MM.1S (cell line): ENCODE results near the gene ANP32A.

ENCODE experiments used
- DNase-seq: peaks from one replicate; pipeline ENCODE4 v3.0.0-alpha.2; 2015
- H2AFZ ChIP-seq: fragments of 300-600 bp; sonication (generic); 2 replicates; pipeline ENCODE4 v1.6.0; 2016; ENCODE audit warnings: antibody characterized with exemption, low read length
- H3F3A ChIP-seq: fragments of 300-600 bp; sonication (generic); 2 replicates; pipeline ENCODE4 v1.6.1; 2016; ENCODE audit warnings: mild to moderate bottlenecking, antibody characterized with exemption, low read length, moderate library complexity, mixed read lengths; ENCODE audit not compliant: insufficient read depth
- H3K27ac ChIP-seq: fragments of 300-600 bp; sonication (generic); 2 replicates; pipeline ENCODE4 v1.5.1; 2016; ENCODE audit warnings: mild to moderate bottlenecking, low read length
- H3K27me3 ChIP-seq: fragments of 300-600 bp; sonication (generic); replicated peaks from 2 replicates; pipeline ENCODE4 v1.6.0; 2016; ENCODE audit warnings: low read length; ENCODE audit not compliant: insufficient read depth
- H3K36me3 ChIP-seq: fragments of 300-600 bp; sonication (generic); replicated peaks from 2 replicates; pipeline ENCODE4 v1.6.1; 2016; ENCODE audit warnings: mild to moderate bottlenecking, low read length, mixed read lengths; ENCODE audit not compliant: insufficient read depth
- H3K4me1 ChIP-seq: fragments of 300-600 bp; sonication (generic); 2 replicates; pipeline ENCODE4 v1.6.1; 2016; ENCODE audit warnings: low read length, mixed read lengths
- H3K4me2 ChIP-seq: fragments of 300-600 bp; sonication (generic); 2 replicates; pipeline ENCODE4 v1.6.0; 2016; ENCODE audit warnings: low read depth, low read length
- H3K4me3 ChIP-seq: fragments of 300-600 bp; sonication (generic); 2 replicates; pipeline ENCODE4 v1.5.1; 2016; ENCODE audit warnings: low read length, mixed read lengths
- H3K79me2 ChIP-seq: fragments of 300-600 bp; sonication (generic); 2 replicates; pipeline ENCODE4 v1.6.1; 2016; ENCODE audit warnings: mixed run types, low read length, mixed read lengths
- H3K9ac ChIP-seq: fragments of 300-600 bp; sonication (generic); 2 replicates; pipeline ENCODE4 v1.6.1; 2016; ENCODE audit warnings: low read length, mixed read lengths
- H3K9me2 ChIP-seq: fragments of 300-600 bp; sonication (generic); replicated peaks from 2 replicates; pipeline ENCODE4 v1.6.1; 2016; ENCODE audit warnings: mild to moderate bottlenecking, low read length, mixed read lengths; ENCODE audit not compliant: insufficient read depth
- H3K9me3 ChIP-seq: fragments of 300-600 bp; sonication (generic); replicated peaks from 2 replicates; pipeline ENCODE4 v1.6.1; 2016; ENCODE audit warnings: mild to moderate bottlenecking, low read length, mixed read lengths; ENCODE audit not compliant: insufficient read depth
- H4K20me1 ChIP-seq: fragments of 300-600 bp; sonication (generic); 2 replicates; pipeline ENCODE4 v1.6.1; 2016; ENCODE audit warnings: mild to moderate bottlenecking, low read length, moderate library complexity, mixed read lengths; ENCODE audit not compliant: insufficient read depth
- EZH2 ChIP-seq: fragments of 300-600 bp; sonication (generic); optimal IDR thresholded peaks from 2 replicates; pipeline ENCODE3; 2017; ENCODE audit warnings: low read depth, mild to moderate bottlenecking, antibody characterized with exemption, low read length, mixed read lengths
- EZH2phosphoT487 ChIP-seq: fragments of 300-600 bp; sonication (generic); IDR thresholded peaks from 2 replicates; pipeline ENCODE4 v1.6.1; 2018; ENCODE audit warnings: antibody characterized with exemption, low read length
- TF ChIP-seq, protein P1 (sequence below): fragments of 300-600 bp; sonication (generic); IDR thresholded peaks from 2 replicates; pipeline ENCODE4 v1.5.1; 2016; ENCODE audit warnings: antibody characterized with exemption, low read length, mixed read lengths

ANP32A gene

DNA sequence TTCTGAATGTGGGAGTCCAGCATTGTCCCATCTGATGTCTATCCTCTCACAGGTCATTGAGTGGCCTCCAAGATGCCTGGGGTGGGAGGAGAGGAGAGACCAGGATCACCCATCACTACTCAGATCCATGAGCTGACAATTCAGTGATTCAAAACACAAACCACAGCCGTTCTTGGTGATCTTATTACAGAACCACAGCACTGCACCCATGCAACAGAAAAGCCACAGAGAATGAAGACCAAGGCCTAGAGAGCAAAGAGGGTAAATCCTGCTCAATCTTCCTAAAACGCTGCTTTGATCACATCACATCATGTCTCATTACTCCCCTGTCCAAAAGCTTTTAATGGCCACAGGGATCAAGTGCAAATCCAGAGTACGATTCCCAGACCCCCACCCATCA is 23.5 kb downstream of the ANP32A start:
- Histone ChIP-seq H3K4me2 (no peak overlapping the region), H3K36me3 (peaks cover 5% of the 10 kb centered on the region; the same call in 1 of the 2 replicates), H4K20me1 (peaks cover 41% of the 10 kb centered on the region)

DNA sequence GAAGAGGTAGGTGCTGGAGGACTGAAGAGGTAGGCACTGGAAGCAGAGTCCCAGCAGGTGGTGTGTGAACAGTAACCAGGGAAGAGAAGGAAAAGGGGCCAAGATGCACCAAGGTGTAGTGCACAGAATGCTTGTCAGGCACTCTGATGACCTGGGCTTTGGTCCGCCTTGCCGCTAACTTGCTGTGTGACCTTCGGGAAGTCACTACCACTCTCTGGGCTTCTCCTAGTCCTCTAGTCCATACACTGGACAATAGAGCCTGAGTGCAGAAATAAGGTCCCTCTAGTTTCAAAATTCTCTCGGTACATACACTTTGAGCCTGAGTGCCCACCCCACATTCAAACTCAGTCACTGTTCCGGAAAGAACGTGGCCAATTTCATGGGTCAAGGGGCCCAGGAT is 24.1 kb downstream of the ANP32A start:
- H3K4me3 ChIP-seq: no peak overlapping the region
- H2AFZ ChIP-seq: no peak overlapping the region
- H4K20me1 ChIP-seq: peaks cover 35% of the 10 kb centered on the region
- H3K27me3 ChIP-seq: no peaks in the 10 kb centered on the region
- H3K9me2 ChIP-seq: no peaks in the 10 kb centered on the region
- peaks cover 99% of the 10 kb centered on the region for H3K79me2 ChIP-seq
- H3K4me1 ChIP-seq: peaks cover 58% of the 10 kb centered on the region
- H3K27ac ChIP-seq: peak overlapping the region; percentile 69; the same call in 1 of the 2 replicates
- no peak overlapping the region for H3K9ac ChIP-seq
- peaks cover 5% of the 10 kb centered on the region; the same call in 1 of the 2 replicates for H3K36me3 ChIP-seq
- no peak for DNase-seq
- H3K4me2 ChIP-seq: no peak overlapping the region
- peaks cover 29% of the 10 kb centered on the region for H3F3A ChIP-seq
- no peaks in the 10 kb centered on the region for H3K9me3 ChIP-seq
- no peak for TF ChIP-seq EZH2phosphoT487
- no peak for TF ChIP-seq EZH2
- TF ChIP-seq, protein P1, sequence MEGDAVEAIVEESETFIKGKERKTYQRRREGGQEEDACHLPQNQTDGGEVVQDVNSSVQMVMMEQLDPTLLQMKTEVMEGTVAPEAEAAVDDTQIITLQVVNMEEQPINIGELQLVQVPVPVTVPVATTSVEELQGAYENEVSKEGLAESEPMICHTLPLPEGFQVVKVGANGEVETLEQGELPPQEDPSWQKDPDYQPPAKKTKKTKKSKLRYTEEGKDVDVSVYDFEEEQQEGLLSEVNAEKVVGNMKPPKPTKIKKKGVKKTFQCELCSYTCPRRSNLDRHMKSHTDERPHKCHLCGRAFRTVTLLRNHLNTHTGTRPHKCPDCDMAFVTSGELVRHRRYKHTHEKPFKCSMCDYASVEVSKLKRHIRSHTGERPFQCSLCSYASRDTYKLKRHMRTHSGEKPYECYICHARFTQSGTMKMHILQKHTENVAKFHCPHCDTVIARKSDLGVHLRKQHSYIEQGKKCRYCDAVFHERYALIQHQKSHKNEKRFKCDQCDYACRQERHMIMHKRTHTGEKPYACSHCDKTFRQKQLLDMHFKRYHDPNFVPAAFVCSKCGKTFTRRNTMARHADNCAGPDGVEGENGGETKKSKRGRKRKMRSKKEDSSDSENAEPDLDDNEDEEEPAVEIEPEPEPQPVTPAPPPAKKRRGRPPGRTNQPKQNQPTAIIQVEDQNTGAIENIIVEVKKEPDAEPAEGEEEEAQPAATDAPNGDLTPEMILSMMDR: no peak

More for the DNA sequence above, 23.5 kb downstream of the ANP32A start:
- TF ChIP-seq EZH2 (no peak), EZH2phosphoT487 (no peak)
- TF ChIP-seq, protein P1: no peak
- no peak overlapping the region for H3K9ac ChIP-seq
- no peak overlapping the region for H2AFZ ChIP-seq
- H3K4me3 ChIP-seq: no peak overlapping the region
- H3K4me1 ChIP-seq: peaks cover 52% of the 10 kb centered on the region
- peaks cover 23% of the 10 kb centered on the region for H3F3A ChIP-seq
- no peaks in the 10 kb centered on the region for H3K9me2 ChIP-seq
- no peaks in the 10 kb centered on the region for H3K27me3 ChIP-seq
- H3K27ac ChIP-seq: peak overlapping the region; percentile 9; the same call in 1 of the 2 replicates
- H3K9me3 ChIP-seq: no peaks in the 10 kb centered on the region
- peaks cover 99% of the 10 kb centered on the region for H3K79me2 ChIP-seq
- no peak for DNase-seq

- Histone ChIP-seq H3K27ac (peak overlapping the region; percentile 69; the same call in 1 of the 2 replicates), H3K4me2 (peak overlapping the region; percentile 14; the same call in 1 of the 2 replicates), H3K9me2 (no peaks in the 10 kb centered on the region), H3K79me2 (peaks cover 100% of the 10 kb centered on the region), H3K36me3 (peaks cover 5% of the 10 kb centered on the region; the same call in 1 of the 2 replicates), H2AFZ (no peak overlapping the region), H3K9me3 (no peaks in the 10 kb centered on the region), H3F3A (peaks cover 34% of the 10 kb centered on the region), H3K9ac (peak overlapping the region; percentile 20; the same call in 1 of the 2 replicates), H4K20me1 (peaks cover 39% of the 10 kb centered on the region), H3K27me3 (no peaks in the 10 kb centered on the region), H3K4me3 (no peak overlapping the region), H3K4me1 (peaks cover 68% of the 10 kb centered on the region)
- TF ChIP-seq, protein P1: no peak
- TF ChIP-seq EZH2: no peak
- no peak for TF ChIP-seq EZH2phosphoT487
- peak; percentile 68 for DNase-seq
These were observed 25.3 kb downstream of the ANP32A start for GRCh38 chr15:68795298-68795848.
